ENCODE measurements around the gene ZFC3H1. TPM values are rescaled to one million over a fixed set of nuclear protein-coding genes. Genes with fewer than 3 reads are reported as not detected.

The ZFC3H1 gene
- total and polyA plus RNA-seq, 2 of the 4 experiments (the other 2 are of a cell fraction), result 16.8 to 23.3 TPM

GRCh38 chr12:71648537-71648936 lies 15.1 kb downstream of the ZFC3H1 start:
- Histone ChIP-seq H2BK20ac (ENCODE audit: low read depth, low read length) (no peak overlapping the region), H4K91ac (ENCODE audit: insufficient read depth, low read depth, low read length) (no peak overlapping the region), H4K5ac (ENCODE audit: low read depth, low read length) (no peak overlapping the region), H3K56ac (ENCODE audit: extremely low read depth, insufficient read depth, low read length) (no peak overlapping the region), H3K4me2 (ENCODE audit: low read depth, low read length) (no peak overlapping the region), H2AK9ac (replicated peaks; ENCODE audit: low read depth, low read length, poor library complexity) (no peak overlapping the region), H3K9me1 (ENCODE audit: insufficient read depth, low read length) (no peaks in the 10 kb centered on the region), H2AK5ac (ENCODE audit: low read depth, low read length) (no peak overlapping the region), H4K20me1 (ENCODE audit: insufficient read depth, low read length) (peaks cover 42% of the 10 kb centered on the region), H3K9me3 (ENCODE audit: control insufficient read depth, insufficient read depth, low read length) (peaks cover 2% of the 10 kb centered on the region; the same call in 1 of the 2 replicates), H3K79me1 (ENCODE audit: low read depth in 1 of 2, low read length in 2 of 2) (peaks cover 7 to 27% of the 10 kb centered on the region in 2 experiments), H2BK120ac (ENCODE audit: low read depth, low read length) (no peak overlapping the region), H3K18ac (ENCODE audit: low read depth, low read length) (no peak overlapping the region), H3K4me1 (ENCODE audit: control insufficient read depth, insufficient read depth, low read length) (0 out of 2 replicates have a peak, but pooled peaks cover 2% of the 10 kb centered on the region), H4K8ac (ENCODE audit: low read depth in 2 of 2, low read length in 2 of 2) (no peak overlapping the region), H3K4ac (ENCODE audit: low read depth, low read length) (no peak overlapping the region), H2BK15ac (ENCODE audit: low read depth, low read length) (no peak overlapping the region), H3K23ac (ENCODE audit: low read depth, low read length) (no peak overlapping the region), H2BK5ac (ENCODE audit: low read depth, low read length, poor library complexity, severe bottlenecking) (no peak overlapping the region), H3K14ac (replicated peaks; ENCODE audit: low read depth, low read length) (no peak overlapping the region), H3K4me3 (ENCODE audit: insufficient read depth, low read depth, low read length) (no peak overlapping the region), H3K27me3 (ENCODE audit: control insufficient read depth, insufficient read depth, low read length) (no peaks in the 10 kb centered on the region), H2AFZ (replicated peaks; ENCODE audit: low read length, poor library complexity) (no peak overlapping the region), H3K36me3 (ENCODE audit: control insufficient read depth, insufficient read depth, low read length) (peaks cover 37% of the 10 kb centered on the region), H3K9ac (ENCODE audit: low read depth, low read length) (no peak overlapping the region), H3K27ac (ENCODE audit: insufficient read depth, low read length) (no peak overlapping the region)
- ATAC-seq (ENCODE audit: low read depth), result no peak
- no CpG with 5 or more reads among the region's 4 CpGs for WGBS, 2 experiments (ENCODE audit: extremely low coverage in 2 of 2, insufficient read length in 1 of 2)
- no peak for TF ChIP-seq BHLHE40 (IDR thresholded peaks at IDR 0.05; ENCODE audit: low read depth, low read length)
- TF ChIP-seq SMC3 (IDR thresholded peaks at IDR 0.05; ENCODE audit: low read depth, low read length), result no peak
- no peak for TF ChIP-seq CEBPB (IDR thresholded peaks at IDR 0.05; ENCODE audit: low read depth, low read length)
- TF ChIP-seq, protein P1, sequence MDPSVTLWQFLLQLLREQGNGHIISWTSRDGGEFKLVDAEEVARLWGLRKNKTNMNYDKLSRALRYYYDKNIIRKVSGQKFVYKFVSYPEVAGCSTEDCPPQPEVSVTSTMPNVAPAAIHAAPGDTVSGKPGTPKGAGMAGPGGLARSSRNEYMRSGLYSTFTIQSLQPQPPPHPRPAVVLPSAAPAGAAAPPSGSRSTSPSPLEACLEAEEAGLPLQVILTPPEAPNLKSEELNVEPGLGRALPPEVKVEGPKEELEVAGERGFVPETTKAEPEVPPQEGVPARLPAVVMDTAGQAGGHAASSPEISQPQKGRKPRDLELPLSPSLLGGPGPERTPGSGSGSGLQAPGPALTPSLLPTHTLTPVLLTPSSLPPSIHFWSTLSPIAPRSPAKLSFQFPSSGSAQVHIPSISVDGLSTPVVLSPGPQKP (IDR thresholded peaks at IDR 0.05; ENCODE audit: borderline replicate concordance, low read depth, low read length), result no peak
- TF ChIP-seq RAD21 (IDR thresholded peaks at IDR 0.05; ENCODE audit: low read length), result no peak
- no peak for TF ChIP-seq FOS (IDR thresholded peaks at IDR 0.05; ENCODE audit: low read depth, low read length)
- no peak for TF ChIP-seq RCOR1 (IDR thresholded peaks at IDR 0.05; ENCODE audit: insufficient replicate concordance, low read length)
- TF ChIP-seq NFE2L2 (IDR thresholded peaks at IDR 0.05; ENCODE audit: low read depth, low read length), result no peak
- no peak for TF ChIP-seq MXI1 (IDR thresholded peaks at IDR 0.05; ENCODE audit: borderline replicate concordance, low read depth, low read length)
- dilution Hi-C loops (cut with HindIII; ENCODE audit: low sequenced_read_pairs, unreplicated experiment) (no loop called here), intact Hi-C loops (cut with micrococcal nuclease) (loop anchor here (2.0 to 5.0 kb wide), 2 partner anchors 16 to 36 kb away; no protein-coding TSS in a partner anchor), in situ Hi-C loops (cut with MboI; ENCODE audit: low sequenced_read_pairs) (no loop called here)
- DNase-seq, result no peak
- BruUV-seq (replicated peaks), result no TSS peak
- CTCF ChIA-PET, result interaction anchor here (0.8 kb wide), 1 partner anchor 9 kb away, joined by 7 read pairs; no protein-coding TSS in a partner anchor
- POLR2A ChIA-PET (ENCODE audit: unreplicated experiment), result interaction anchor here (0.6 kb wide), 1 partner anchor 9 kb away, joined by 18 read pairs; no protein-coding TSS in a partner anchor

Measured in IMR-90 (cell line).